ENCODE results near the gene THRAP3. TPM values are rescaled to one million over a fixed set of nuclear protein-coding genes. Genes with fewer than 3 reads are reported as not detected.

THRAP3 gene
- total RNA-seq, 2 donors from 2014 or later: 145 to 165 TPM

- no peaks in the 10 kb centered on the region for H3K9me3 Mint-ChIP-seq
- Histone ChIP-seq H3K36me3 (ENCODE audit: control insufficient read depth, insufficient read depth, low read length) (peaks cover 56% of the 10 kb centered on the region), H3K9ac (ENCODE audit: extremely low read depth, low read length, poor library complexity, severe bottlenecking) (no peak overlapping the region), H3K9me3 (ENCODE audit: control insufficient read depth, low read length) (no peaks in the 10 kb centered on the region), H3K4me1 (ENCODE audit: control insufficient read depth, insufficient read depth, low read length) (no peaks in the 10 kb centered on the region), H3K4me3 (ENCODE audit: low read length) (no peak overlapping the region), H3K27ac (ENCODE audit: low read depth, low read length) (no peak overlapping the region), H3K27me3 (ENCODE audit: control insufficient read depth, insufficient read depth, low read length, poor library complexity, severe bottlenecking) (no peaks in the 10 kb centered on the region)
- H3K4me1 Mint-ChIP-seq: no peaks in the 10 kb centered on the region
- no peak overlapping the region for H3K4me3 Mint-ChIP-seq
- DNase-seq: no peak
- no peaks in the 10 kb centered on the region for H3K27me3 Mint-ChIP-seq (ENCODE audit: insufficient read depth)
- no peak for TF ChIP-seq CTCF (conservative IDR thresholded peaks at IDR 0.05)
- 97 to 98% methylated on average over 6 to 7 of the region's 7 CpGs for WGBS, 2 experiments (ENCODE audit: insufficient coverage in 1 of 2, insufficient read length in 1 of 2)
- peak overlapping the region; percentile 46 for H3K27ac Mint-ChIP-seq
- H3K36me3 Mint-ChIP-seq (ENCODE audit: low read depth): peaks cover 22% of the 10 kb centered on the region
These were observed 55.6 kb downstream of the THRAP3 start for GRCh38 chr1:36279789-36280296.

- peaks cover 1% of the 10 kb centered on the region for H3K4me1 Mint-ChIP-seq
- WGBS, 2 experiments (ENCODE audit: insufficient coverage in 1 of 2, insufficient read length in 1 of 2): 93 to 100% methylated on average over 1 of the region's 1 CpG
- Histone ChIP-seq H3K36me3 (ENCODE audit: control insufficient read depth, insufficient read depth, low read length) (peaks cover 83% of the 10 kb centered on the region), H3K4me1 (ENCODE audit: control insufficient read depth, insufficient read depth, low read length) (peaks cover 2% of the 10 kb centered on the region), H3K27ac (ENCODE audit: low read depth, low read length) (no peak overlapping the region), H3K27me3 (ENCODE audit: control insufficient read depth, insufficient read depth, low read length, poor library complexity, severe bottlenecking) (no peaks in the 10 kb centered on the region), H3K9me3 (ENCODE audit: control insufficient read depth, low read length) (no peaks in the 10 kb centered on the region), H3K9ac (ENCODE audit: extremely low read depth, low read length, poor library complexity, severe bottlenecking) (no peak overlapping the region), H3K4me3 (ENCODE audit: low read length) (no peak overlapping the region)
- TF ChIP-seq CTCF (conservative IDR thresholded peaks at IDR 0.05): no peak
- peaks cover 49% of the 10 kb centered on the region for H3K36me3 Mint-ChIP-seq (ENCODE audit: low read depth)
- no peaks in the 10 kb centered on the region for H3K27me3 Mint-ChIP-seq (ENCODE audit: insufficient read depth)
- H3K4me3 Mint-ChIP-seq: no peak overlapping the region
- no peaks in the 10 kb centered on the region for H3K9me3 Mint-ChIP-seq
- H3K27ac Mint-ChIP-seq: peak overlapping the region; percentile 8
- DNase-seq: no peak
These were observed 59.8 kb downstream of the THRAP3 start for GRCh38 chr1:36284061-36284460.

- no peak overlapping the region for H3K4me3 ChIP-seq (ENCODE audit: low read length)
- H3K27ac Mint-ChIP-seq: peak overlapping the region; percentile 8
- peaks cover 1% of the 10 kb centered on the region for H3K4me1 Mint-ChIP-seq
- peaks cover 2% of the 10 kb centered on the region for H3K4me1 ChIP-seq (ENCODE audit: control insufficient read depth, insufficient read depth, low read length)
- 100% methylated on average over 1 of the region's 1 CpG; no CpG with 5 or more reads in 1 of the 2 experiments for WGBS, 2 experiments (ENCODE audit: insufficient coverage in 1 of 2, insufficient read length in 1 of 2)
- H3K9me3 ChIP-seq (ENCODE audit: control insufficient read depth, low read length): no peaks in the 10 kb centered on the region
- H3K4me3 Mint-ChIP-seq: no peak overlapping the region
- H3K36me3 Mint-ChIP-seq (ENCODE audit: low read depth): peaks cover 54% of the 10 kb centered on the region
- DNase-seq: no peak
- H3K27me3 Mint-ChIP-seq (ENCODE audit: insufficient read depth): no peaks in the 10 kb centered on the region
- peaks cover 83% of the 10 kb centered on the region for H3K36me3 ChIP-seq (ENCODE audit: control insufficient read depth, insufficient read depth, low read length)
- no peak overlapping the region for H3K9ac ChIP-seq (ENCODE audit: extremely low read depth, low read length, poor library complexity, severe bottlenecking)
- H3K27ac ChIP-seq (ENCODE audit: low read depth, low read length): no peak overlapping the region
- no peaks in the 10 kb centered on the region for H3K27me3 ChIP-seq (ENCODE audit: control insufficient read depth, insufficient read depth, low read length, poor library complexity, severe bottlenecking)
- H3K9me3 Mint-ChIP-seq: no peaks in the 10 kb centered on the region
- no peak for TF ChIP-seq CTCF (conservative IDR thresholded peaks at IDR 0.05)
These were observed 60.3 kb downstream of the THRAP3 start for GRCh38 chr1:36284517-36284916.
